GM19239 (cell line): ENCODE measurements around the gene FTCDNL1.

Source experiments
- DNase-seq: peaks from one replicate; pipeline ENCODE4 v3.0.0; 2011; ENCODE audit warnings: low spot score; ENCODE audit not compliant: insufficient read length
- FAIRE-seq: peaks from 2 replicates; lab custom pipeline; 2011; peaks lifted over from hg19 to GRCh38; lab: Jason Lieb, UNC

The FTCDNL1 gene

GRCh38 chr2:199850718-199851500, at the start of gene FTCDNL1:
Gene FTCDNL1, minus strand, starts transcription at chr2:199851192. Its CDS starts 2,230 bp downstream, at chr2:199848962.
- no peak for FAIRE-seq

DNA sequence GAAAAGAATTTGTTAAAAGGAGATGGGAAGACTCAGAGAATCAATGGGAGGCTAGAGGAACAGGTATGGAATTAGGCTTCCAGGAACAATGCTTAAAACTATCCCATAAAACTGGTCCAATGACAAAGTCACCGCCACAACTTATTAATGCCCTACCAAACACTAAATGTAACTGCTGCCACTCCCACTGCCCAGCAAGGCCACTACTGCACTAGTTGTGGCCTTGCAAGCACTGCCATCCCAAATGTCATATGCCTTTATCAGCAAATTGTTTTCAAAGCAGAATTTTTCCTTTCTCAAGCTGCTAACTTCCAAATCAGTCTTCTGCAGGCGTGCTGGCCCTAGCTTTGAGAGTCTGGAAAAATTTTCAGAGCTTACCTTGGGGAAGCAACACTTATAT, 45.6 kb upstream of the FTCDNL1 start:
- FAIRE-seq (no peak), DNase-seq (no peak)

More at GRCh38 chr2:199850718-199851500, at the start of gene FTCDNL1:
- DNase-seq = peak; percentile 60

DNA sequence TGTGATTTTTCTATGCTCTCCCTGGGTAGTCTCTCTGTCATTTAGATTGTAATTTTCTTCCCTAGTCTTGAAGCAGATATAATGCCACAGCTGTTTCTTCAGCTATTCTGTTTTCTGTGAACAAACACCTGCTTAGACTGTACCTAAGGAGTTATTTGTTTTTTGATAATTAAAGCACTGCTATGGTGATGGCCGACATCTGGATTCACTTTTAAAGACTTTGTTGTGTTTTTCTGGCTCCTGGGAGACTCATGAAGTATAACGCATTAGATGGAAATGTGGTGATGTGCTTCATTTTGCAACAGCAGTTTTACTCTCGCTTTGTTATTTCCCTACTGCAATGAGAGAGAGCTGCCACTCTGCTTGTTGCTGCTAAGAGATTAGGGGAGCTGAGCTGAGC, 44.4 kb upstream of the FTCDNL1 start:
- DNase-seq (no peak), FAIRE-seq (no peak)

- no peak for FAIRE-seq
- no peak for DNase-seq
Measured at GRCh38 chr2:199883474-199884212, 32.7 kb upstream of the FTCDNL1 start.

DNA sequence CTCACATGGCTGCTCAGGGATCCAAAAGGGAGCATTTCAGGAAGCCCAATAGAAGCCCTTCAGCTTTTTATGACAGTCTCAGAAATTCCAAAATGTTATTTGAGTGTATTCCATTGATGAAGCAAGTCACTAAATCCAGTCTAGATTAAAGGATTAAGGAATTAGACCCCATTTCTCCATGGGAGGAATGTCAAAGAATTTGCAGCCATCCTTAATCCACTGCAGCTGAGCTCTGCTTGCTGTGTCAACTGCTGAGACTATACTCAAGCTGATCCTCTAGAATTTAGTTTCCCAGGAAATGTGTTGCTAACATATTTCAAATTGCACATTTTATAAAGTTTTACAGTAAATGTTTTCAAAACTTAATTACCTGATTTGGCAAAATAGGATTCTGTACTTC, 31.7 kb upstream of the FTCDNL1 start:
- DNase-seq = no peak
- FAIRE-seq = no peak

DNA sequence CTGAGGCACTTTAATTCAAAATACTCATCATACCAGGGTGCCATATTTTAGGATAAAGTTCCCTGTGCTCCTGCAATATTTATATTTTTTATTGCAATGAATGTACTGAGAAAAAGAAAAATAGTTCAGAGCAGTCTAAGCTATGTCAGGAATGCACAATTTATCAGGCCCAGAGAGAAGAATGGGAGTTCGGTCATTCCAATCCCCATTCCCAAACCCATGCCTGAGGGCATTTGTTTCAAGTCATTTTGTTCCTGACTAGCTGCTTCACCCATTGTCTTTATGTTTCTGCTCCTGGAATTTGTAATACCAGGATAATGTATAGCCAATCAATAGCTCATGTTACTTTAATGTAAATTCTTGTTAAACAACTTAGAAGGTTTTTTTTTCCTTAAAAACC, 24.4 kb upstream of the FTCDNL1 start:
- no peak for FAIRE-seq
- no peak for DNase-seq

DNA sequence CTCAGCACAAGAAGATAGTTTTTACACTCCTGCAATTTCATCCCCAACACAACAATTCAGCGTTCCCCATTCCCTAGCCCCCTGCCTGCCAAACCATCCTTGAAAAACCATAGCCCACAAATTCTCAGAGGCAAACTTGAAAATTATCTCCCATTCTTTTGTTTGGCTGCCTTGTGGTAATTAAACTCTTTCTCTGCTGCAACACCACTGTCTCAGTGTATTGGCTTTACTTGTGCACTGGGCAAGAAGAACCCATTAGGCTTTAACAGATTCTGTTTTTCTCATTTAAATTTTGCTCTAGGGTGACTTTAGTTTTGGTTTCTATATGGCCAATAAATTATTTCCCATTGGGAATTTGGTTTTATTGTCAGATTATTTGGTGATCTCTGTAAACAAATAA, 23.2 kb upstream of the FTCDNL1 start:
- FAIRE-seq (no peak), DNase-seq (no peak)

DNA sequence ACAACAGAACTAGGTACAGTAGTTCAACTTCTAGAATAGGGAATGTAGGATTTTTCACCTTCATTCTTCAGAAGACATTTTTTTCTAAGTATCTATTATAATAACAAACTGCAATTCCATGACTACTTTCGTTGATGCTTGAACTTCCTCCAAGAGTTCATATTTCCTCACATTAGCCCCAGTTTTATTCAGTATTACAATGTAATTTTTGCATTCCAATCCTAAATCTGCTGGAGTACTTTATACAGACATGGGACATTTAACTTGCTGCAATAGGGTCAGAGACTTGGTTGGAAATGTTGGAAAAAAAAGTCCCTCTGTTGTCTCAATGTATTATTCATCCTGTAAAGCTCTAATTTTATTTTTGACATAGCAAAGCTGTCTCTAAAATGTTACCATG, 19.6 kb upstream of the FTCDNL1 start:
- FAIRE-seq = no peak
- no peak for DNase-seq

GRCh38 chr2:199869653-199870052, 18.7 kb upstream of the FTCDNL1 start:
- FAIRE-seq = no peak

DNA sequence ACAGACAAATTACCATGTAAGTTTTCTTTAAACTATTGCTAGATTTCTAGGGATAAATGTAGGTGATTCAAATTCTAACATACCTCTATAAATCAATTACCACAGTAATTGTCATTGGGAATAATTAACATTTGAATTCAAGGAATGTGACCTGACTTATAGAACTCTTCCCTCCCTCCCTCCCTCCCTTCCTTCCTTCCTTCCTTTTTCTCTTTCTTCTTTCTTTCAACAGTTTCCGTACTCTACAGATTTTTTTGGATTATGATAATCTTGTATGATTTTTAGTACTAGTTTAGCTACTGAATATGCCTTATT, 18.2 kb upstream of the FTCDNL1 start:
- FAIRE-seq = no peak

More at GRCh38 chr2:199869653-199870052, 18.7 kb upstream of the FTCDNL1 start:
- no peak for DNase-seq

DNA sequence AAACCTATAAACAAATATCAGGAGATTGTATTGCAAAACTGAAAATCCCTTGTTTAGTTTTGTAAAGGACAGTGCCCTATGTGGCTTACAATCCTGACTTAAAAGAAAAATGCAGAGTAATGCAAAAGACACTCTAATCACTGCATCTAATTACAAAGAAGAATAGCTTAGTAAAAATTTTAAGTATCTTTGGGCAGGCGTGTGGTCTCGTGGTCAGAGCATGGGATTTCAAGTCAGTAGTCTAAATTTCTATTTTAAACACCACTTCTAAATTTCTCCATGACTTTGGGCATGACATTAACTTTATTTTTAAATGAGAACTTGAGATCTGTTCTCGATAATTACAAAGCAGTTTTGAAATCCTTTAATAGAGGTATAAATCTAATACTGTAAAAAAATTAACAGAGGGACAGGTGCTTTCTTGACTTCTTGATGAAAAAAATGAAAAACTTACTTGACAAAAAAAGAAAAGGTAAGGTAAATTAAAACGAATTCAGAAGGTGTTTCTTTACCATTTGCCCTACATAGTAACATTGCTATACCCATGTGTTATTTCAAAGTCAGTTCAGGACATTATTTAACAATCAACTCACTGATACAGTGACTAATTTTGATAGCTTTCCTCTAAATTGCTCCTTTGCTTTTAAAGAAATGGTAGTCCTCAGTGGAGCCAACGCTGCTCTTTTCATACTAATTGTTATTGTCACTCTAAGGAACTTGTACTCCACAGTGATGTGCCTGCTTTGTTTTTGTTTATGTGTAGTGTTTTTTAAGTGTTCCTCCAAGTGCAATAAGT, 17.6 kb upstream of the FTCDNL1 start:
- DNase-seq = no peak
- no peak for FAIRE-seq

More for the DNA sequence above, 18.2 kb upstream of the FTCDNL1 start:
- no peak for DNase-seq

DNA sequence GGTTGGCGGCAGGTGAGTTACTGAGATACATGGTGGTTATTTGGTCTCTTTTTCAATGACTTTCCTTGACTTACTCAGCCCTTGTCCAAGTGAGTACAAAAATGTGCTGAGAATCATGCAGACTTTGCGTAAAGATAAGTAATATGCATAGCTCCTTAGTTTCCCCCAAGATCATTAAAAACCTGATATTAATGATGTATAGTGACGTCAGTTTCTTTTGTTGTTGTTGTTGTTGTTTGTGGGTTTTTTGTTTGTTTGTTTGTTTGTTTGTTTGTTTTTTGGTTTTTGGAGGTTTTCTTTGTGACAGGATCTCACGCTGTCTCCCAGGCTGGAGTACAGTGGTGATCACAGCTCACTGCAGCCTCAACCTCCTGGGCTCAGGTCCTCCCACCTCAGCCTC, 14.9 kb upstream of the FTCDNL1 start:
- no peak for FAIRE-seq

GRCh38 chr2:199862788-199863187, 11.8 kb upstream of the FTCDNL1 start:
- FAIRE-seq = no peak
- DNase-seq = no peak

More for the DNA sequence above, 14.9 kb upstream of the FTCDNL1 start:
- no peak for DNase-seq

DNA sequence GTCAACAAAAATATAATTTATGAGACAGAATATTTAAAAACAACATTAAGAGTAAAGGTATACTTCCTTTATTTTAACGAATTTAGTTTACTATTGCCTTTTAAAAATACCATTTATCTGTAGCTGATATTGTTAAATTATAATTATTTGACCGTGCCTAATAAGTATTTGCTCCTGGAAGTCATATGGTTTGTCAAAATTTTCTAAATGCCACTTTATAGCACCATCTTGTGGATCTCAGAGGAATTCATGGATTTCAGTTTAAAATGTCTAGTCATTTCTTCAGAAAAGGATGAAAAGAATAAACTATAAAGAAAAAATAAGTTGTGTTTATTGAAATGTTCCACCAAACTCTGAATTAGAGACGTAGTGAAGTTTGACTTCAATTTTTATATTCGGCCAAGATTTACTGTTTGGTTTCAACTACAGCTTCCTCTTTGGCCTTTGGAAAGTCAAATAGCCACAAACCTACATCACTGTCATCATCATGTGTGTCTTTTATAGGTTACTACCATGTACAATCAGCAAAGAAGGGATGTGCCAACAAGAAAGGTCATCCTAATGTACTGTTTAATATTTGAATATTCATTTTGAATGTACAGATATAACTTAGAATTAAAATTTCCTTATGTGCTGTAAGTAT, 10.3 kb upstream of the FTCDNL1 start:
- FAIRE-seq (no peak), DNase-seq (no peak)

DNA sequence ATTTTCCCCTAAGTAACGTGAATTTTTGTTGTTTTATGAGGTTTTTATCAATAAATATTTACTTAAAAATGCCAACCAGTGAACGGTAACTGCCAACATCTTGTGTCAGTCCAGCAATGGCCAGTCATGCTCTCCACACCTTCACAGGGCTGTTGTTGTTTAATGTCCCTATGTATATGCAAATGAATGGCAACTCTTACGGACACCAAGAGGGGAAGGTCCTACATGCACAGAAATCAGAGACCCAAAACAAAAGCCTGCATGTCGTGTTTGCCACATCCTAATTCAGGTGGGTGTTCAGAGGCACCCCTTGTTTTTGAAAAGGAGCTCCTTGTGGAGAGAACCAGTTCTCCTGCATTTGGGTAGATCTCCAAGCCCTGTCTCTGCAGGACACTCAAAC, 4.8 kb upstream of the FTCDNL1 start:
- DNase-seq = no peak
- FAIRE-seq = no peak

GRCh38 chr2:199851883-199852282, 891 bp upstream of the FTCDNL1 start:
- no peak for FAIRE-seq

DNA sequence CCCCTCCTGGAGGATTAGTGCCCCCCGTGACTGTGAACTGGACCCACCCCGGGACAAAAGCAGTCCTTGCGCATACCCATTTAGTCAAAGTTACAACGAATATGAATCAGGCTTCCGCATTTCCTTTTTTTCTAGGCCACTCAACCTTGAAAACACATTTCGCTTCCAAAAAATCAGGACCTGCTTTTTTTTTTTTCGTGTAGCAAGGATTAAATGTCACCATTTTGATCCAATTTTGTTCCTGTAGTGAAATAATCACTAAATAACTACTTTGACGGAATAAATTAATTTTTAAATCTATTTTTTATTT, 464 bp upstream of the FTCDNL1 start:
- no peak for DNase-seq
- FAIRE-seq = peak; percentile 84

More at GRCh38 chr2:199851883-199852282, 891 bp upstream of the FTCDNL1 start:
- no peak for DNase-seq

DNA sequence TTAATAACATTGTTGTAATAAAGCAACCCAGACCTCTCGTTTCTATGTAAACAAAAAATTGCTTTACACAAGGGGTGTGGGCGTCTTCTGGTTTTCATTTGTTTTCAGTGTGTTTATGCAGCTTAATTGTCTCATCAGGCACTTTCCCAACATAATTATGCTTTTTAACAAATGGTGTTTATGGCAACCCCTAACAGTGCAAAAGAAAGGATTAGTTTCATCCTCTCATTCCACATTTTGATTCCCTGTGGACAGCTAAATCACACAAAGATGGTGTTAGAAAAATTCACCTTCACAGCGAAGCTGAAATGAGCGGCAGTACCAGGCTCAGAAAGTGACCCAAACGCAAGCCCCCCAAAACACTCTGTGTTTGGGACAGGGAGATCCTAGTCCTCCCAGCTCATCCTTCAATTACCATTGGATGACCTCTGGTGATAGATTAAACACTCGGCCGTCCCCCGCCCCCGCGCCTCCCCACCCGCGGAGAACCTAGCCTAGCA, 724 bp downstream of the FTCDNL1 start:
- FAIRE-seq = no peak
- no peak for DNase-seq

DNA sequence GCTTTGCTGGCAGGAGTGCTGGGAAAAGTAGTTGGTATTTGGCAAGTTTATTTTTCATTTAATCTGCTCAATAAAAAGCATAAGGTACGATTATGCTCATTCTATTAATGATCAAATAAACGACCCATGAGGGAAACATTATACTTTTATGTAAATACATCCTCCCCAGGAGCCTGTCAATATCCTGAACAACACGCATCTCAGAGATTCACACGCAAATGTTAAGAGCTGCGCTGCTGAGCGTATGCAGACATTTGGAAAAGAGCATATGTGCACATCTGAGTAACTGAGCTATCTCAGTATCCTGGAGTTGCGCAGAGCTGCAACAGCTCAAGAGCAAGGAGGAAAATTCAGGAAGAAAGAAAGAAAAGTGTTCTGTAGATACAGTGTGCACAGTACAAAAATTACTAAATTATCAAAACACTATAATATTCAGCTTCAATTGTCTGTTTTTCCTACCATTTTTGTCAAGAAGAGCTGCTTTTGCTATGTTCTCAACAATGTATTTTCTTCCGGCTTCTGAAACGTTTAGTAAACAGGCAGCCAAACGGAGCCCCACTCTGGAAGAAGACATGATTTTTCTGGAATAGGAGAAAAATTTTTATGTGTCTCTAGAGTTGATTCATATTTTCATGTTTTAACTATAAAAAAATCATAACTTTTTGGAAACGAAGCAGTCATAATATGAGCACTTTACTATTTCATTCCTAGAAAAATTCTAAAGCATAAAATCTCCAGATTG, 2.4 kb downstream of the FTCDNL1 start:
- DNase-seq (no peak), FAIRE-seq (no peak)
